Esophagus muscularis mucosa (tissue), 4 donors: ENCODE data around the gene GRIK5. TPM values are rescaled to one million over a fixed set of nuclear protein-coding genes. Genes with fewer than 3 reads are reported as not detected.

ENCODE experiments used
- DNase-seq: peaks from one replicate; pipeline ENCODE4 v3.0.0-alpha.2; 2017; ENCODE audit errors: extremely low spot score
- H3K27ac ChIP-seq, 4 donors: fragments of 200-600 bp; sonication (generic); replicated peaks in 1 of 4; 1 replicate in 3 of 4; 2 replicates in 1 of 4; pipeline ENCODE4 v1.5.1; 2016 to 2019; ENCODE audit warnings: mild to moderate bottlenecking in 1 of 4
- H3K27me3 ChIP-seq, 4 donors: fragments of 200-600 bp; sonication (generic); one replicate each; pipeline versions ENCODE4 v1.5.1 to v1.6.0; 2016 to 2019
- H3K36me3 ChIP-seq, 4 donors: fragments of 200-600 bp; sonication (generic); one replicate each; pipeline ENCODE4 v1.5.1; 2016 to 2019
- H3K4me1 ChIP-seq, 4 donors: fragments of 200-600 bp; sonication (generic); one replicate each; pipeline ENCODE4 v1.5.1; 2016 to 2019
- H3K4me3 ChIP-seq, 4 donors: fragments of 200-600 bp; sonication (generic); 1 replicate in 2 of 4; 2 replicates in 2 of 4; pipeline ENCODE4 v1.5.1; 2016 to 2019; ENCODE audit warnings: mild to moderate bottlenecking in 4 of 4, moderate library complexity in 1 of 4
- H3K9me3 ChIP-seq, 4 donors: fragments of 200-600 bp; sonication (generic); 1 replicate in 3 of 4; 2 replicates in 1 of 4; pipeline ENCODE4 v1.5.1; 2016 to 2019
- CTCF ChIP-seq, 3 experiments: fragments of 200-600 bp in 2 of 3; fragments of 450-650 bp in 1 of 3; sonication (generic) in 2 of 3; IDR thresholded peaks; one replicate each; pipeline ENCODE4 v1.5.1; 2017 to 2019; ENCODE audit warnings: antibody characterized with exemption in 3 of 3, mild to moderate bottlenecking in 2 of 3, moderate library complexity in 1 of 3
- EP300 ChIP-seq: sonication (generic); formaldehyde crosslinking; IDR thresholded peaks from one replicate; pipeline ENCODE4 v1.6.1; 2017; ENCODE audit warnings: antibody characterized with exemption
- POLR2A ChIP-seq: fragments of 450-650 bp; IDR thresholded peaks from one replicate; pipeline ENCODE4 v1.6.1; 2017; ENCODE audit warnings: antibody characterized with exemption, moderate library complexity, mild to moderate bottlenecking, low read depth
- POLR2AphosphoS5 ChIP-seq, 2 donors: sonication (generic); formaldehyde crosslinking; IDR thresholded peaks; one replicate each; pipeline ENCODE4 v1.6.1; 2017; ENCODE audit warnings: antibody characterized with exemption in 2 of 2
- WGBS: methylation state at CpG from one replicate; pipeline ENCODE4 v1.1.5; 2018; 5-methylcytosine and 5-hydroxymethylcytosine counted together
- intact Hi-C: fragments of 100-400 bp; cut with DNase I; formaldehyde crosslinking; loops from one replicate; pipeline ENCODE4 v1.15.1; 2023
- total RNA-seq, 4 donors: library from RNA; depleted of rRNA; stranded (reverse); fragments of >200 nt; gene quantifications; one replicate each; pipeline versions ENCODE4 v1.1.0 to v1.2.1, GENCODE V29; 2016

The GRIK5 gene
- total RNA-seq, 4 donors from 2014 or later, result 8.6 to 27.6 (median 13.8) TPM

GRCh38 chr19:41977916-41978315, 92.1 kb downstream of the GRIK5 start:
- no peak overlapping the region for H3K4me3 ChIP-seq
- peaks cover 0 to 46% (median 0%) of the 10 kb centered on the region in 4 donors for H3K36me3 ChIP-seq
- no peak overlapping the region for H3K27ac ChIP-seq
- intact Hi-C loops, result no loop called here
- H3K9me3 ChIP-seq, result no peaks in the 10 kb centered on the region
- no peak for DNase-seq
- TF ChIP-seq POLR2AphosphoS5 (IDR thresholded peaks at IDR 0.05), result no peak
- no peaks in the 10 kb centered on the region for H3K27me3 ChIP-seq
- no peaks in the 10 kb centered on the region for H3K4me1 ChIP-seq
- 85% methylated on average over 19 of the region's 22 CpGs for WGBS

- no peak overlapping the region for H3K27ac ChIP-seq
- H3K4me3 ChIP-seq, result no peak overlapping the region
- TF ChIP-seq POLR2A, result no peak
- no peak for TF ChIP-seq EP300
- no peak for TF ChIP-seq POLR2AphosphoS5 (IDR thresholded peaks at IDR 0.05)
- no peak for TF ChIP-seq CTCF (IDR thresholded peaks at IDR 0.05)
- no peaks in the 10 kb centered on the region for H3K4me1 ChIP-seq
- 81% methylated on average over 8 of the region's 8 CpGs for WGBS
- no peaks in the 10 kb centered on the region for H3K9me3 ChIP-seq
- no peak for DNase-seq
- H3K36me3 ChIP-seq, result peaks cover 0 to 37% (median 0%) of the 10 kb centered on the region in 4 donors
- H3K27me3 ChIP-seq, result peaks cover 0 to 7% (median 0%) of the 10 kb centered on the region in 4 donors
- intact Hi-C loops, result no loop called here
Observed at GRCh38 chr19:41974652-41975051, 95.4 kb downstream of the GRIK5 start.

GRCh38 chr19:41971363-41971762, 98.6 kb downstream of the GRIK5 start:
- TF ChIP-seq EP300, result no peak
- TF ChIP-seq CTCF (IDR thresholded peaks at IDR 0.05), result no peak
- no peak for TF ChIP-seq POLR2AphosphoS5 (IDR thresholded peaks at IDR 0.05)
- TF ChIP-seq POLR2A, result no peak
- Histone ChIP-seq H3K4me1 (no peaks in the 10 kb centered on the region), H3K27ac (no peak overlapping the region), H3K27me3 (peaks cover 0 to 31% (median 0%) of the 10 kb centered on the region in 4 donors), H3K36me3 (peaks cover 0 to 50% (median 0%) of the 10 kb centered on the region in 4 donors), H3K4me3 (no peak overlapping the region), H3K9me3 (no peaks in the 10 kb centered on the region)
- intact Hi-C loops, result no loop called here
- 90% methylated on average over 11 of the region's 11 CpGs for WGBS
- DNase-seq, result no peak

GRCh38 chr19:41969772-41970458, 100.1 kb downstream of the GRIK5 start:
- no peak overlapping the region for H3K27ac ChIP-seq
- H3K4me1 ChIP-seq, result no peaks in the 10 kb centered on the region
- H3K27me3 ChIP-seq, result peaks cover 0 to 35% (median 0%) of the 10 kb centered on the region in 4 donors
- WGBS, result 92% methylated on average over 15 of the region's 19 CpGs
- TF ChIP-seq POLR2A (no peak), CTCF (IDR thresholded peaks at IDR 0.05) (no peak), POLR2AphosphoS5 (IDR thresholded peaks at IDR 0.05) (no peak), EP300 (no peak)
- H3K4me3 ChIP-seq, result no peak overlapping the region
- H3K9me3 ChIP-seq, result no peaks in the 10 kb centered on the region
- DNase-seq, result no peak
- intact Hi-C loops, result no loop called here
- H3K36me3 ChIP-seq, result peaks cover 0 to 42% (median 0%) of the 10 kb centered on the region in 4 donors

GRCh38 chr19:41968751-41969595, 101.0 kb downstream of the GRIK5 start:
- Histone ChIP-seq H3K4me3 (no peak overlapping the region), H3K27me3 (peaks cover 0 to 35% (median 0%) of the 10 kb centered on the region in 4 donors), H3K9me3 (no peaks in the 10 kb centered on the region), H3K27ac (no peak overlapping the region), H3K4me1 (no peaks in the 10 kb centered on the region), H3K36me3 (peaks cover 0 to 39% (median 0%) of the 10 kb centered on the region in 4 donors)
- DNase-seq, result no peak
- intact Hi-C loops, result no loop called here
- WGBS, result 91% methylated on average over 21 of the region's 28 CpGs
- TF ChIP-seq CTCF (IDR thresholded peaks at IDR 0.05) (no peak), POLR2AphosphoS5 (IDR thresholded peaks at IDR 0.05) (no peak), POLR2A (no peak), EP300 (no peak)
